Hepatocyte (in vitro differentiated cells): ENCODE data around the gene SLC12A8. TPM values are rescaled to one million over a fixed set of nuclear protein-coding genes. Genes with fewer than 3 reads are reported as not detected.

Experiments
- DNase-seq: peaks from one replicate; pipeline ENCODE4 v3.0.0-alpha.2; 2016; ENCODE audit warnings: low spot score
- H2AFZ ChIP-seq: fragments of 200-600 bp; sonication (generic); 2 replicates; pipeline ENCODE4 v1.6.0; 2016; ENCODE audit warnings: antibody characterized with exemption, mild to moderate bottlenecking
- H3K27ac ChIP-seq: fragments of 200-600 bp; sonication (generic); 2 replicates; pipeline ENCODE4 v1.5.1; 2016; ENCODE audit warnings: mild to moderate bottlenecking
- H3K27me3 ChIP-seq: fragments of 200-600 bp; sonication (generic); 2 replicates; pipeline ENCODE4 v1.6.1; 2016
- H3K36me3 ChIP-seq: fragments of 200-600 bp; sonication (generic); replicated peaks from 2 replicates; pipeline ENCODE4 v1.5.1; 2016; ENCODE audit warnings: low read depth; ENCODE audit not compliant: insufficient read depth
- H3K4me1 ChIP-seq: fragments of 200-600 bp; sonication (generic); 2 replicates; pipeline ENCODE4 v1.5.1; 2016; ENCODE audit warnings: mild to moderate bottlenecking, moderate library complexity; ENCODE audit not compliant: insufficient read depth
- H3K4me2 ChIP-seq: fragments of 200-600 bp; sonication (generic); 2 replicates; pipeline ENCODE4 v1.6.0; 2016
- H3K4me3 ChIP-seq: fragments of 200-600 bp; sonication (generic); 2 replicates; pipeline ENCODE4 v1.5.1; 2016; ENCODE audit warnings: mild to moderate bottlenecking
- H3K79me2 ChIP-seq: fragments of 200-600 bp; sonication (generic); 2 replicates; pipeline ENCODE4 v1.6.0; 2017; ENCODE audit warnings: mild to moderate bottlenecking
- H3K9me2 ChIP-seq: fragments of 200-600 bp; sonication (generic); replicated peaks from 2 replicates; pipeline ENCODE4 v1.6.0; 2017; ENCODE audit warnings: mild to moderate bottlenecking; ENCODE audit not compliant: insufficient read depth
- H3K9me3 ChIP-seq: fragments of 200-600 bp; sonication (generic); 2 replicates; pipeline ENCODE4 v1.5.1; 2016; ENCODE audit warnings: low read depth, mild to moderate bottlenecking
- H4K20me1 ChIP-seq: fragments of 200-600 bp; sonication (generic); 2 replicates; pipeline ENCODE4 v1.6.0; 2016; ENCODE audit warnings: mild to moderate bottlenecking; ENCODE audit not compliant: insufficient read depth, poor library complexity, severe bottlenecking
- CTCF ChIP-seq: fragments of 200-600 bp; sonication (generic); IDR thresholded peaks from 2 replicates; pipeline ENCODE4 v1.5.1; 2016; ENCODE audit warnings: antibody characterized with exemption, mild to moderate bottlenecking; ENCODE audit not compliant: poor library complexity
- EZH2 ChIP-seq: fragments of 200-600 bp; sonication (generic); IDR thresholded peaks from 2 replicates; pipeline ENCODE4 v1.6.1; 2016; ENCODE audit warnings: antibody characterized with exemption, mild to moderate bottlenecking, borderline replicate concordance
- EZH2phosphoT487 ChIP-seq: fragments of 200-600 bp; sonication (generic); IDR thresholded peaks from one replicate; pipeline ENCODE4 v1.6.1; 2018; ENCODE audit warnings: antibody characterized with exemption, mild to moderate bottlenecking, low read depth, moderate library complexity; ENCODE audit not compliant: unreplicated experiment, severe bottlenecking
- WGBS: methylation state at CpG from one replicate; pipeline ENCODE4 v1.1.6; 2016; ENCODE audit warnings: low lambda C conversion rate; ENCODE audit errors: missing lambda C conversion rate; 5-methylcytosine and 5-hydroxymethylcytosine counted together
- polyA plus RNA-seq: library from polyadenylated mRNA; unstranded; fragments of >200 nt; fragmentation: Nextera tagmentation; extraction: Ambion mirVana; gene quantifications from 2 replicates; pipeline ENCODE4 v1.2.1, GENCODE V29; 2016
- total RNA-seq: library from RNA; depleted of rRNA; stranded (reverse); fragments of >200 nt; gene quantifications from 2 replicates; pipeline ENCODE4 v1.2.3, GENCODE V29; 2014

SLC12A8 gene
- total and polyA plus RNA-seq, 2 experiments from 2014 or later: 18.9 to 20.0 TPM

GRCh38 chr3:125058529-125058928, 154.0 kb downstream of the SLC12A8 start:
- H4K20me1 ChIP-seq: peaks cover under 1% of the 10 kb centered on the region
- H3K9me3 ChIP-seq: no peaks in the 10 kb centered on the region
- peaks cover 22% of the 10 kb centered on the region for H3K4me1 ChIP-seq
- H3K27ac ChIP-seq: no peak overlapping the region
- H3K27me3 ChIP-seq: no peaks in the 10 kb centered on the region
- DNase-seq: no peak
- TF ChIP-seq CTCF (no peak), EZH2phosphoT487 (no peak), EZH2 (no peak)
- no peaks in the 10 kb centered on the region for H3K9me2 ChIP-seq
- H3K36me3 ChIP-seq: no peaks in the 10 kb centered on the region
- H2AFZ ChIP-seq: no peak overlapping the region
- 80% methylated on average over 3 of the region's 3 CpGs for WGBS
- H3K4me3 ChIP-seq: no peak overlapping the region
- peaks cover 7% of the 10 kb centered on the region for H3K79me2 ChIP-seq
- no peak overlapping the region for H3K4me2 ChIP-seq

GRCh38 chr3:125057186-125057850, 155.2 kb downstream of the SLC12A8 start:
- no peak overlapping the region for H2AFZ ChIP-seq
- peaks cover 20% of the 10 kb centered on the region for H3K4me1 ChIP-seq
- H3K4me3 ChIP-seq: no peak overlapping the region
- H3K4me2 ChIP-seq: no peak overlapping the region
- TF ChIP-seq EZH2phosphoT487 (no peak), EZH2 (no peak), CTCF (no peak)
- 74% methylated on average over 3 of the region's 3 CpGs for WGBS
- no peak for DNase-seq
- H3K27ac ChIP-seq: no peak overlapping the region
- H3K9me2 ChIP-seq: no peaks in the 10 kb centered on the region
- H3K27me3 ChIP-seq: no peaks in the 10 kb centered on the region
- peaks cover 3% of the 10 kb centered on the region for H4K20me1 ChIP-seq
- H3K9me3 ChIP-seq: no peaks in the 10 kb centered on the region
- H3K79me2 ChIP-seq: peaks cover 13% of the 10 kb centered on the region
- H3K36me3 ChIP-seq: no peaks in the 10 kb centered on the region

- 4% methylated on average over 56 of the region's 67 CpGs for WGBS
- Histone ChIP-seq H3K27me3 (no peaks in the 10 kb centered on the region), H2AFZ (peak within 1 kb of the TSS; percentile 75), H3K4me2 (peak within 1 kb of the TSS; percentile 90), H3K4me1 (peaks cover 29% of the 10 kb centered on the region), H3K4me3 (peak within 1 kb of the TSS; percentile 72), H4K20me1 (peaks cover 9% of the 10 kb centered on the region), H3K79me2 (peaks cover 17% of the 10 kb centered on the region), H3K27ac (peak within 1 kb of the TSS; percentile 76), H3K36me3 (no peaks in the 10 kb centered on the region), H3K9me3 (no peaks in the 10 kb centered on the region), H3K9me2 (no peaks in the 10 kb centered on the region)
- DNase-seq: peak; percentile 89
- TF ChIP-seq CTCF: no peak
- no peak for TF ChIP-seq EZH2
- no peak for TF ChIP-seq EZH2phosphoT487
These were observed 156.4 kb downstream of the SLC12A8 start, which contains the start of gene HEG1 for GRCh38 chr3:125055913-125056745. Gene HEG1, minus strand, starts transcription at chr3:125055997. Its CDS starts 107 bp downstream, at chr3:125055890.
